Duodenal mucosa (tissue), 2 donors: ENCODE results near the gene RBFOX1.

Source experiments
- H3K27ac ChIP-seq: one replicate; pipeline ENCODE4 v1.7.0; 2013; ENCODE audit warnings: low read depth, low read length
- H3K27me3 ChIP-seq, 2 donors: one replicate each; pipeline ENCODE4 v1.7.0; 2013; ENCODE audit warnings: low read length in 2 of 2, control low read depth in 1 of 2; ENCODE audit not compliant: insufficient read depth in 2 of 2, control insufficient read depth in 1 of 2
- H3K36me3 ChIP-seq, 2 donors: one replicate each; pipeline ENCODE4 v1.7.0; 2013; ENCODE audit warnings: low read length in 2 of 2, control low read depth in 1 of 2; ENCODE audit not compliant: insufficient read depth in 2 of 2, control insufficient read depth in 1 of 2
- H3K4me1 ChIP-seq, 2 donors: one replicate each; pipeline ENCODE4 v1.7.0; 2013; ENCODE audit warnings: low read length in 2 of 2, control low read depth in 1 of 2; ENCODE audit not compliant: insufficient read depth in 2 of 2, control insufficient read depth in 1 of 2
- H3K4me3 ChIP-seq, 2 donors: one replicate each; pipeline ENCODE4 v1.7.0; 2013; ENCODE audit warnings: low read length in 2 of 2, low read depth in 1 of 2
- H3K9ac ChIP-seq, 2 donors: one replicate each; pipeline ENCODE4 v1.7.0; 2013; ENCODE audit warnings: low read length in 2 of 2, low read depth in 1 of 2
- H3K9me3 ChIP-seq, 2 donors: one replicate each; pipeline ENCODE4 v1.7.0; 2013; ENCODE audit warnings: low read length in 2 of 2, control low read depth in 1 of 2; ENCODE audit not compliant: control insufficient read depth in 1 of 2

The RBFOX1 gene

DNA sequence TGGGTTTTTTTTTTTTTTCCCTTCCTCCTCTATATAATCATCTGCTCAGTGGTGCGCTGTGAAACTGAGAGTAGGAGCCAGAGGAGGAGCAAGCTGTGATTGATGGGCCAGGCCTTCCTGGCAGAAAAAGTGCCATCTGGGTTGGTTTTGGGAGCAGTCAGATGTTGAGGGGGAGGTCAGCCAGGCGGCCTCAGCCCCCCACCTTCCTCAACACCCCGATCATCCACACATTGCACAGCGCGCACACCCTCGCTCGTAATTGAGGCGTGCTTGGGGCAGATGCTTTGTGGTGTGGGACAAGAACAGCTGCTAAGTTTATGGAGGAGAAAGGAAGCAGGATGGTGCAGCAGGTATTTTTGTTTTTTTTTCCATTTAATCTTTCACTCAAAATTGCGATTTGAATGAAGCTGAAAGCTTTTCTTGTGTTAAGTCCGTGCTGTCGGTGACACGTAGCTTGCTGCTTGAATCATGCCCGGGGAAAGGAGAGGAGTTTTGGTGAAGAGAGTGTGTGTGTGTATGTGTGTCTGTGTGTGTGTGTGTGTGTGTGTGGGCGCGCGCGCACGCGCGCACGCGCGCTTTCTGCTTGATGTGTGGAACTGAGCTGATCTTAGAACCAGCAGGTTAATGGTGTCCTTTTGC lies 177.4 kb downstream of the RBFOX1 start:
- Histone ChIP-seq H3K27ac (no peak overlapping the region), H3K36me3 (no peaks in the 10 kb centered on the region), H3K9ac (no peak overlapping the region), H3K27me3 (no peaks in the 10 kb centered on the region), H3K4me1 (no peaks in the 10 kb centered on the region), H3K9me3 (no peaks in the 10 kb centered on the region), H3K4me3 (no peak overlapping the region)

GRCh38 chr16:7511549-7512260 lies 179.1 kb downstream of the RBFOX1 start:
- Histone ChIP-seq H3K9ac (no peak overlapping the region), H3K27ac (no peak overlapping the region), H3K4me1 (no peaks in the 10 kb centered on the region), H3K9me3 (no peaks in the 10 kb centered on the region), H3K36me3 (no peaks in the 10 kb centered on the region), H3K27me3 (no peaks in the 10 kb centered on the region), H3K4me3 (no peak overlapping the region)

DNA sequence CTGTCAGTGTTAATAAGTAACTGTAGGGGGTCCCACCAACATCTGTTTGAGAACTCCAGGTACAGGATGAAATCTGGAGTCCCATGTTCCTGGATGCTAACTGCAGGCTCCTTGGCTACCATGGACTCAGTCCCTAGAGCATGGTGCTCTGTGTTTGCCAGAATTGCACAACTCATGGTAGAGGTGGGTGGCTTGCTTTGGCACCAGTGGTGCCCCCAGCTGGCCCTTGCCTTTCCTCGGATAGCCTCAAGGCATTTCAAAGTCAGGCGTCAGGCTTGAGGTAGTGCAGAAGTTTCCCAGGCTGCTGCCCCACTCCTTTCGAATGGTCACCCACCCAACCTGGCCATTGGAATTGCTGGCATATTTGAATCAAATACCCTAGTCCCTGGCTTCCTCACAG lies 179.9 kb downstream of the RBFOX1 start:
- no peaks in the 10 kb centered on the region for H3K36me3 ChIP-seq
- H3K27me3 ChIP-seq, result no peaks in the 10 kb centered on the region
- no peak overlapping the region for H3K9ac ChIP-seq
- no peak overlapping the region for H3K27ac ChIP-seq
- no peaks in the 10 kb centered on the region for H3K4me1 ChIP-seq
- no peak overlapping the region for H3K4me3 ChIP-seq
- no peaks in the 10 kb centered on the region for H3K9me3 ChIP-seq

- Histone ChIP-seq H3K9me3 (no peaks in the 10 kb centered on the region), H3K4me1 (no peaks in the 10 kb centered on the region), H3K9ac (no peak overlapping the region), H3K4me3 (no peak overlapping the region), H3K27ac (no peak overlapping the region), H3K36me3 (no peaks in the 10 kb centered on the region), H3K27me3 (no peaks in the 10 kb centered on the region)
These were observed 180.8 kb downstream of the RBFOX1 start for GRCh38 chr16:7513429-7513828.

DNA sequence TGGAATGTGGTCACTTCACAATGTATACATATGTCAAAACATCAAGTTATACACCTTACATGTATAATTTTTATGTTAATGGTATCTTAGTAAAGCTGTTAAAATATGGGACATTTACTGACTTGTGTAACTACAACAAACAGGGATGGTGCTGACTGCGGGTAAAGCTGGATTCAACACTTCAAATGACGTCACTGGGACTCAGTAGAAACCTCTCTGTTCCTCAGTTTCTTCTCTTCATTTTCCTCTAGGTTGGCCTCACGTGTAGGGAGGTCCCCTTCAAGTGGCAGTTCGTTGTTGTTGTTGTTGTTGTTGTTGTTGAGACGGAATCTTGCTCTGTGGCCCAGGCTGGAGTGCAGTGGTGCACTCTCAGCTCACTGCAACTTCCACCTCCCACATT lies 182.9 kb downstream of the RBFOX1 start:
- Histone ChIP-seq H3K4me3 (no peak overlapping the region), H3K9me3 (no peaks in the 10 kb centered on the region), H3K27me3 (no peaks in the 10 kb centered on the region)

GRCh38 chr16:7517496-7517895 lies 184.9 kb downstream of the RBFOX1 start:
- Histone ChIP-seq H3K4me3 (no peak overlapping the region), H3K9me3 (no peaks in the 10 kb centered on the region), H3K4me1 (no peaks in the 10 kb centered on the region), H3K36me3 (no peaks in the 10 kb centered on the region), H3K27ac (no peak overlapping the region), H3K9ac (no peak overlapping the region), H3K27me3 (no peaks in the 10 kb centered on the region)

More for the DNA sequence above, 182.9 kb downstream of the RBFOX1 start:
- Histone ChIP-seq H3K27ac (no peak overlapping the region), H3K4me1 (no peaks in the 10 kb centered on the region), H3K9ac (no peak overlapping the region), H3K36me3 (no peaks in the 10 kb centered on the region)

- no peaks in the 10 kb centered on the region for H3K4me1 ChIP-seq
- no peak overlapping the region for H3K27ac ChIP-seq
- no peak overlapping the region for H3K9ac ChIP-seq
- H3K4me3 ChIP-seq, result no peak overlapping the region
- no peaks in the 10 kb centered on the region for H3K9me3 ChIP-seq
- no peaks in the 10 kb centered on the region for H3K36me3 ChIP-seq
- H3K27me3 ChIP-seq, result no peaks in the 10 kb centered on the region
These were observed 185.5 kb downstream of the RBFOX1 start for GRCh38 chr16:7518158-7518557.

GRCh38 chr16:7521834-7522233 lies 189.2 kb downstream of the RBFOX1 start:
- H3K4me1 ChIP-seq, result no peaks in the 10 kb centered on the region
- H3K36me3 ChIP-seq, result no peaks in the 10 kb centered on the region
- H3K9ac ChIP-seq, result no peak overlapping the region
- H3K27me3 ChIP-seq, result no peaks in the 10 kb centered on the region
- no peaks in the 10 kb centered on the region for H3K9me3 ChIP-seq
- H3K4me3 ChIP-seq, result no peak overlapping the region
- no peak overlapping the region for H3K27ac ChIP-seq

GRCh38 chr16:7524419-7524818 lies 191.8 kb downstream of the RBFOX1 start:
- Histone ChIP-seq H3K36me3 (no peaks in the 10 kb centered on the region), H3K9ac (no peak overlapping the region), H3K9me3 (no peaks in the 10 kb centered on the region), H3K27ac (no peak overlapping the region), H3K4me3 (no peak overlapping the region), H3K4me1 (no peaks in the 10 kb centered on the region), H3K27me3 (no peaks in the 10 kb centered on the region)

- Histone ChIP-seq H3K9me3 (no peaks in the 10 kb centered on the region), H3K4me3 (no peak overlapping the region), H3K27ac (no peak overlapping the region), H3K9ac (no peak overlapping the region), H3K4me1 (no peaks in the 10 kb centered on the region), H3K36me3 (no peaks in the 10 kb centered on the region), H3K27me3 (no peaks in the 10 kb centered on the region)
These were observed 194.1 kb downstream of the RBFOX1 start for GRCh38 chr16:7526736-7527135.
